SK-N-SH treated with all-trans-retinoic acid at 6 μM for 48 hours (cell line): ENCODE data around the gene GDPGP1.

Source experiments
- ATAC-seq: fragments of 200-7000 bp; cut with Tn5 transposase; 3 replicates; pipeline ENCODE4 v1.9.1; 2020; ENCODE audit warnings: mild to moderate bottlenecking, moderate library complexity
- ARNTL ChIP-seq: fragments of 450-650 bp; formaldehyde crosslinking; IDR thresholded peaks from 2 replicates; pipeline ENCODE4 v1.5.0; 2020; ENCODE audit warnings: low read depth, mild to moderate bottlenecking, moderate library complexity, borderline replicate concordance
- CSDC2 ChIP-seq: fragments of 250-450 bp; sonication (Bioruptor Pico); IDR thresholded peaks from 2 replicates; pipeline ENCODE4 v1.5.0; 2020; ENCODE audit warnings: mild to moderate bottlenecking, moderate library complexity
- ESRRG ChIP-seq: fragments of 250-450 bp; sonication (Bioruptor Pico); IDR thresholded peaks from 2 replicates; pipeline ENCODE4 v1.6.1; 2021; ENCODE audit warnings: mild to moderate bottlenecking
- GLIS3 ChIP-seq: fragments of 250-450 bp; sonication (Bioruptor Pico); IDR thresholded peaks from 2 replicates; pipeline ENCODE4 v1.5.0; 2020; ENCODE audit warnings: mild to moderate bottlenecking, moderate library complexity
- ISL1 ChIP-seq: fragments of 250-450 bp; sonication (Bioruptor Pico); IDR thresholded peaks from 2 replicates; pipeline ENCODE4 v2.1.2; 2022; ENCODE audit warnings: mild to moderate bottlenecking, moderate library complexity
- OSR1 ChIP-seq: fragments of 250-450 bp; sonication (Bioruptor Pico); IDR thresholded peaks from 2 replicates; pipeline ENCODE4 v1.8.0; 2022; ENCODE audit warnings: moderate library complexity, mild to moderate bottlenecking, inconsistent platforms
- PATZ1 ChIP-seq: fragments of 250-450 bp; sonication (Bioruptor Pico); IDR thresholded peaks from 2 replicates; pipeline ENCODE4 v1.8.0; 2020; ENCODE audit warnings: mild to moderate bottlenecking, moderate library complexity, borderline replicate concordance
- PPARA ChIP-seq: fragments of 250-450 bp; sonication (Bioruptor Pico); IDR thresholded peaks from 2 replicates; pipeline ENCODE4 v1.5.0; 2020; ENCODE audit warnings: mild to moderate bottlenecking, borderline replicate concordance
- RARB ChIP-seq: fragments of 250-450 bp; sonication (Bioruptor Pico); IDR thresholded peaks from 2 replicates; pipeline ENCODE4 v1.8.0; 2021; ENCODE audit warnings: mild to moderate bottlenecking, moderate library complexity
- TCF4 ChIP-seq: fragments of 250-450 bp; sonication (Bioruptor Pico); IDR thresholded peaks from 2 replicates; pipeline ENCODE4 v1.8.0; 2021; ENCODE audit warnings: mild to moderate bottlenecking, moderate library complexity, borderline replicate concordance
- TOX ChIP-seq: fragments of 250-450 bp; sonication (Bioruptor Pico); IDR thresholded peaks from 2 replicates; pipeline ENCODE4 v1.8.0; 2021; ENCODE audit warnings: mild to moderate bottlenecking, moderate library complexity, borderline replicate concordance
- TSHZ2 ChIP-seq: fragments of 250-450 bp; sonication (Bioruptor Pico); IDR thresholded peaks from 2 replicates; pipeline ENCODE4 v1.5.0; 2020; ENCODE audit warnings: mild to moderate bottlenecking, moderate library complexity
- ZC3H10 ChIP-seq: fragments of 250-450 bp; sonication (Bioruptor Pico); IDR thresholded peaks from 2 replicates; pipeline ENCODE4 v1.5.1; 2021; ENCODE audit warnings: mild to moderate bottlenecking, moderate library complexity
- ZFP3 ChIP-seq: fragments of 250-450 bp; sonication (Bioruptor Pico); IDR thresholded peaks from 2 replicates; pipeline ENCODE4 v1.5.0; 2020; ENCODE audit warnings: mild to moderate bottlenecking, moderate library complexity
- ZFP30 ChIP-seq: fragments of 450-650 bp; formaldehyde crosslinking; IDR thresholded peaks from 2 replicates; pipeline ENCODE4 v1.5.0; 2022; ENCODE audit warnings: mild to moderate bottlenecking, moderate library complexity
- ZNF565 ChIP-seq: fragments of 450-650 bp; formaldehyde crosslinking; conservative IDR thresholded peaks from 2 replicates; pipeline ENCODE4 v1.5.0; 2020; ENCODE audit warnings: low read depth, mild to moderate bottlenecking, moderate library complexity
- ZNF70 ChIP-seq: fragments of 450-650 bp; formaldehyde crosslinking; IDR thresholded peaks from 2 replicates; pipeline ENCODE4 v1.5.0; 2020; ENCODE audit warnings: mild to moderate bottlenecking, moderate library complexity
- ZNF8 ChIP-seq: fragments of 450-650 bp; formaldehyde crosslinking; IDR thresholded peaks from 2 replicates; pipeline ENCODE4 v1.5.0; 2020; ENCODE audit warnings: mild to moderate bottlenecking, moderate library complexity
- TF ChIP-seq, protein P1 (sequence below): fragments of 250-450 bp; sonication (Bioruptor Pico); IDR thresholded peaks from 2 replicates; pipeline ENCODE4 v1.8.0; 2021; ENCODE audit warnings: low read depth, mild to moderate bottlenecking, moderate library complexity, borderline replicate concordance
- TF ChIP-seq, protein P2 (sequence below): fragments of 250-450 bp; sonication (Bioruptor Pico); IDR thresholded peaks from 2 replicates; pipeline ENCODE4 v1.5.1; 2020; ENCODE audit warnings: low read depth, mild to moderate bottlenecking, moderate library complexity

GDPGP1 gene

GRCh38 chr15:90287946-90288345 lies 53.9 kb downstream of the GDPGP1 start:
- no peak for ATAC-seq
- TF ChIP-seq ZC3H10 (no peak), ZNF70 (CRISPR knock-in tag) (no peak), ISL1 (CRISPR knock-in tag) (no peak), TSHZ2 (no peak), TOX (no peak), PPARA (CRISPR knock-in tag) (no peak), ZNF565 (CRISPR knock-in tag) (no peak), ESRRG (CRISPR knock-in tag) (no peak), ZFP3 (CRISPR knock-in tag) (no peak), OSR1 (CRISPR knock-in tag) (no peak), CSDC2 (CRISPR knock-in tag) (no peak), PATZ1 (no peak), GLIS3 (no peak)
- TF ChIP-seq, protein P1, sequence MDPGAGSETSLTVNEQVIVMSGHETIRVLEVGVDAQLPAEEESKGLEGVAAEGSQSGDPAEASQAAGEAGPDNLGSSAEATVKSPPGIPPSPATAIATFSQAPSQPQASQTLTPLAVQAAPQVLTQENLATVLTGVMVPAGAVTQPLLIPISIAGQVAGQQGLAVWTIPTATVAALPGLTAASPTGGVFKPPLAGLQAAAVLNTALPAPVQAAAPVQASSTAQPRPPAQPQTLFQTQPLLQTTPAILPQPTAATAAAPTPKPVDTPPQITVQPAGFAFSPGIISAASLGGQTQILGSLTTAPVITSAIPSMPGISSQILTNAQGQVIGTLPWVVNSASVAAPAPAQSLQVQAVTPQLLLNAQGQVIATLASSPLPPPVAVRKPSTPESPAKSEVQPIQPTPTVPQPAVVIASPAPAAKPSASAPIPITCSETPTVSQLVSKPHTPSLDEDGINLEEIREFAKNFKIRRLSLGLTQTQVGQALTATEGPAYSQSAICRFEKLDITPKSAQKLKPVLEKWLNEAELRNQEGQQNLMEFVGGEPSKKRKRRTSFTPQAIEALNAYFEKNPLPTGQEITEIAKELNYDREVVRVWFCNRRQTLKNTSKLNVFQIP (CRISPR knock-in tag), result no peak
- TF ChIP-seq, protein P2, sequence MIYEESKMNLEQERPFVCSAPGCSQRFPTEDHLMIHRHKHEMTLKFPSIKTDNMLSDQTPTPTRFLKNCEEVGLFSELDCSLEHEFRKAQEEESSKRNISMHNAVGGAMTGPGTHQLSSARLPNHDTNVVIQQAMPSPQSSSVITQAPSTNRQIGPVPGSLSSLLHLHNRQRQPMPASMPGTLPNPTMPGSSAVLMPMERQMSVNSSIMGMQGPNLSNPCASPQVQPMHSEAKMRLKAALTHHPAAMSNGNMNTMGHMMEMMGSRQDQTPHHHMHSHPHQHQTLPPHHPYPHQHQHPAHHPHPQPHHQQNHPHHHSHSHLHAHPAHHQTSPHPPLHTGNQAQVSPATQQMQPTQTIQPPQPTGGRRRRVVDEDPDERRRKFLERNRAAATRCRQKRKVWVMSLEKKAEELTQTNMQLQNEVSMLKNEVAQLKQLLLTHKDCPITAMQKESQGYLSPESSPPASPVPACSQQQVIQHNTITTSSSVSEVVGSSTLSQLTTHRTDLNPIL (CRISPR knock-in tag), result no peak

- ATAC-seq, result no peak
- TF ChIP-seq ZC3H10 (no peak), ZFP30 (CRISPR knock-in tag) (no peak), TSHZ2 (no peak), ESRRG (CRISPR knock-in tag) (no peak), CSDC2 (CRISPR knock-in tag) (no peak), ZNF565 (CRISPR knock-in tag) (no peak), ZNF8 (no peak), TOX (no peak), GLIS3 (no peak), ARNTL (CRISPR knock-in tag) (no peak), PPARA (CRISPR knock-in tag) (no peak), TCF4 (CRISPR knock-in tag) (no peak), RARB (CRISPR knock-in tag) (no peak), ISL1 (CRISPR knock-in tag) (no peak)
- TF ChIP-seq, protein P1 (CRISPR knock-in tag), result no peak
- TF ChIP-seq, protein P2 (CRISPR knock-in tag), result no peak
Measured at GRCh38 chr15:90291679-90292356, 57.8 kb downstream of the GDPGP1 start.

DNA sequence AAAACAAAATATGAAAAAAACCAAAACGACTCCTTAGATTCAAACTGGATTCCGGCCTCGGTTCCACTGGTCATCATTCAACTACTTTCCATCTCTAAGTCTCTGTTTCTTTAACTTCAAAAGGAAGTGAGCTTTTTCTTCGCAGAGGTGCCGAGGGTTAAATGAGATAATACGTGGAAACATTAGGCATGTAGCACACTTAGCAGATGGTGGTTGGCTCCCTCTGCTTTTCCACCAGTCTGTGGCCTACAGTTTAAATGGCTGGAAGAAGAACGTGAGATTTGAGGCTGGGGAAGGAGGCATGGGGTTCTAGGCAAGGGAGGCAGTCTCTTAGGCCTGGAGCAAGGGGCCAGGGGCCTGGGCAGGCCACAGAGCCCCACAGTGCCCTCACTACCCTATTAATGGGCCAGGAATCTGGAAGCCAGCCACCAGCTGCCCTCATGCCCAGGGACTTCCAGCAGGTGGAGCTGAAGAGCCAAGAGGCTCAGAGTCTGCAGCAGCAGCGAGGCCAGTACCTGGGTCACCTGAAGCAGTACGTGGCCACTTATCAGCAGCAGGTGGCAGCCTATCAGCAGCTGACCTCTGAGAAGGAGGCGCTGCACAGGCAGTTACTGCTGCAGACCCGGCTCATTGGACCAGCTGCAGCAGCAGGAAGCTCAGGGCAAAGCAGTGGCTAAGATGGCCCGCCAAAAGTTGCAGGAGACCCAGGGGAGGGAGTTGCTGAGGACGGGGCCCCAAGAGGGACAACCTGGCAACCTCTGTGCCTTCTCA lies 59.2 kb downstream of the GDPGP1 start:
- ATAC-seq, result peak; percentile 56
